GM19438 (cell line): ENCODE measurements around the gene DOK4.

Source experiments
- ATAC-seq: cut with Tn5 transposase; IDR thresholded peaks from one replicate; pipeline ENCODE4 v1.9.1; 2021; ENCODE audit warnings: low read depth; ENCODE audit not compliant: unreplicated experiment

The DOK4 gene

DNA sequence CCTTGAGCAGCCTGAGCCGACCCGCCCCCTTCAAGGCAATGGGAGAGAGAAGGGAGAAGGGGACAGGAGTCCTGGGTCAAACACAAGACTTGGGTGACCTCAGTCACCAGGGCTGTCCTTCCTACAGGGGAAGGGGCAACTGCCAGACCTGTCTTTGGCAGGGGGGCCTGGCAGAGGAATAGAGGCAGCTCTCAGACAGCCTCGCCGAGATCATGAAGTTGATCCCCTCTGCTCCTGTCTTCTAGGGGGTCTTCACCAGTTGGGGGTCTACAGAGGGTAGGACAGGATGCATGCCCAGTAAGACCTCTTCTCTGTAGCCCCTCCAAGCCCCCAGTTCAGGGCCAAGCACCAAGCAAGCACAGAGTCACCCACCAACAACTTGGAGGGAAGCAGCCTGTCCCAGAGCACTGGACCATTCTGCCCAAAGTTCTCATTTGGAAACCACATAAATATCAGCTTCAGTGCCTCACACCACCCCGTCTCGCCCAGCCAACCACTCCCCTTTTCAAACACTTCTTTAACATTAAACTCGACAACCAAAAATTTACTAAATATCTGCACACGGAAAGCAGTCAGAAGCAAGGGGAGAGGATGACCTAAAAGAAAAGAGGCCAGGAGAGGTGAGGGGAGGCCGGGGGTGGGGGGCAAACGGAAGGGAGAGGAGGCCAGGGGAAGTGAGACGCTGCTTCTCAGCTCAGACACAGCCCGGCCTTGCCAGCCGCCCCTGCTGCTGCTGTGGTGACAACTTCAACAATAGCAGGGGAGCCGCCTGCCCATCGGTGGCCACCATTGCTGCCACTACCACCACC, 7.7 kb downstream of the DOK4 start:
- ATAC-seq = no peak

DNA sequence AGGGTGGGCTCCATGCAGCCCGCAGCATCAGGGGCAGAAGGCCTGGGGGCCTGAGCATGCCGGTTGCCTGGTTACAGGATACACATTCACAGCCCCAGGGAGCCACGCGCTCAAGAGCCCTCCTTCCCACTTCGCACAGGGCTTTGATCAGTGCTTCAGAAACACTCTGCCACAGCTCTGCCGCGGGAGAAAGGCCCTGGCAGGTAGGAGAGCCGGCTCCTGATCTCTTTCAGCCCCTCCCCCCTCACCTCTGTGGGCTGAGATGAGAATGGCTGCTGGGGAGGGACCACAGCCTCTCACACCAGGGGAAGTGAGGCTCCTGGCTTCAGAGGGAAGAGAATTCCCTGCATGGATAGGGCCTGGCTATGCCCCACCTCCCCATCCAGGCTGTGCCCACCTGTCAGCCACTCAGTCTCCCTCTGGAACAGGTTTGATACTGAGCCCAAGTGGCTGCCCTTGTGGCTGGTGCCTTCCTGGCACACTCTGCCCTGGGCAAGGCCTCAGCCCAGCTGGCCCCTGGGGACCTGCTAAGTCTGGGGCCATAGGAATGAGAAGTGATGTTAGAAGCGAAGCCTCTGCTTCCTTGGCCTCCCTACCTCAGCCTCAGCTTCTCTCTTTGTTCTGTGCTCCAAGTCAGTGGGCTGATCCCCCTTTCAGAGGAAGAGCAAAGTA, 8.6 kb downstream of the DOK4 start:
- ATAC-seq = no peak

DNA sequence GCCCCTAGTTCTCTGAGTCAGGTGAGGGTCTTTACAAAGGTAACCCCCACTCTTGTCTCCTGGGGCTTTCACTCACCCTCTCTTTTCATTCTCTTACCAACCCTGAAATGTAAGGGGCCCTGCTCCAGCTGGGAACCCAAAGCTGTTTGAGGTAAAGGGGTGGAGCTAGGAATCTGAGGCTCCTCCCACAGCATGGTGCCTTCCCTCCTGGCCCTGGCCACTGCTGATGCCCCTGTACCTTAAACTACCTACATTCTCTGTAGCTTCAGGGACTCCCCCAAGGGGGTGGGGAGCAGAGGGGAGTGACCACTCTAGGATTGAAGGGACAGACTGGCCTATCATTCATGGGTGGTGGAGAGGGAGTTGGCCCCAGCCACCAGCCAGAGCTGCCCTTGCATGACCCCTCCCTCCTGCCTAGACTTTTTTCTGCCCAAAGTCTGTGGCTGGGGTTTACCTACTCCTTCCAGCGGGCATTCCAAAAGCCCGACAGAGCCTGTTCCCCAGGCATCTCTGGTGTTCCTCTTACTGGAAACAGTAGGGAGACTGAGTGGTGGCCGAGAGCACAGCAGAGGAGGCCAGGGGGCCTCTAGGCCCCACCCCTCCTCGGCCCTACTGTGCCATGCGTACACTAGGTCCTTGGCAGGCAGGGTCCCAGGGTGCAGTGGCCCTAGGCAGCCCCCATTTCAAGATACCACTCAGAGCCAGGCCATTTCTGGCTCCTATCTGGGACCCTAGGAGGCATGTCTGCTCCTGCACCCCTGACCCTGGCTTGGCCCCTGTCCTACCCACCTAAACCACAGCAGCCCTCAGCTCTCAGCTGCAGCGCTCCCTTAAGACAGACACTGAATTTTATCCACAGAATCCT, 9.5 kb downstream of the DOK4 start:
- ATAC-seq = no peak

DNA sequence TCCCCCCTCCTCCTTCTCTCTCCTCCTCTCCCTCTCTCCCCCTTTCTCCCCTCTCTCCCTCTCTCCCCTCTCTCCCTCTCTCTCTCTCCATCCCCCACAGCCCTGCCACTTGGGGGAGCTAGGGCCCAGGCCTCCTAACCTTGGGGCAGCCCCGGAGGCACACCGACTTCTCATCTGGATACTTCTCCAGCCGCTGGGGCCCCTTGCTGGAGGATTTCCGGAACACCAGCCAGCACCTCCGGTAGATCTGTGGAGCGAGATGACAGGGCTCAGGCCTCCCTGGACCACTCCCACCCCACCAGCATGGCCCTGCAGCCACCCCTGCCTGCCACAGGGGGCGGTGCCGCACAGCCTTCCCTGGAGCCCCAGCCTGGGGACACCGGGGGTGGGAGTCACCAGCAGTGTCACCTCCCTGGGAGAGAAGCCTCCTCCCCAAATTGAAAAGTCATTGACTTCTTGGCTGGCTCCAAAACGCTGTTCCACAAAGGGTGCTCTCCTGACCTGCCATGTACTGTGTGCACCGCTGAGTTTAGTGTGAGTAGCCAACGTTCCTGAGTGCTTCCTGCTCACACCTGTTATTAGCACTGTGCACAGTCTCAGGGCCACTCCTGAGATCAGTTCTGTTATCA, 10.5 kb downstream of the DOK4 start:
- peak; percentile 95 for ATAC-seq

DNA sequence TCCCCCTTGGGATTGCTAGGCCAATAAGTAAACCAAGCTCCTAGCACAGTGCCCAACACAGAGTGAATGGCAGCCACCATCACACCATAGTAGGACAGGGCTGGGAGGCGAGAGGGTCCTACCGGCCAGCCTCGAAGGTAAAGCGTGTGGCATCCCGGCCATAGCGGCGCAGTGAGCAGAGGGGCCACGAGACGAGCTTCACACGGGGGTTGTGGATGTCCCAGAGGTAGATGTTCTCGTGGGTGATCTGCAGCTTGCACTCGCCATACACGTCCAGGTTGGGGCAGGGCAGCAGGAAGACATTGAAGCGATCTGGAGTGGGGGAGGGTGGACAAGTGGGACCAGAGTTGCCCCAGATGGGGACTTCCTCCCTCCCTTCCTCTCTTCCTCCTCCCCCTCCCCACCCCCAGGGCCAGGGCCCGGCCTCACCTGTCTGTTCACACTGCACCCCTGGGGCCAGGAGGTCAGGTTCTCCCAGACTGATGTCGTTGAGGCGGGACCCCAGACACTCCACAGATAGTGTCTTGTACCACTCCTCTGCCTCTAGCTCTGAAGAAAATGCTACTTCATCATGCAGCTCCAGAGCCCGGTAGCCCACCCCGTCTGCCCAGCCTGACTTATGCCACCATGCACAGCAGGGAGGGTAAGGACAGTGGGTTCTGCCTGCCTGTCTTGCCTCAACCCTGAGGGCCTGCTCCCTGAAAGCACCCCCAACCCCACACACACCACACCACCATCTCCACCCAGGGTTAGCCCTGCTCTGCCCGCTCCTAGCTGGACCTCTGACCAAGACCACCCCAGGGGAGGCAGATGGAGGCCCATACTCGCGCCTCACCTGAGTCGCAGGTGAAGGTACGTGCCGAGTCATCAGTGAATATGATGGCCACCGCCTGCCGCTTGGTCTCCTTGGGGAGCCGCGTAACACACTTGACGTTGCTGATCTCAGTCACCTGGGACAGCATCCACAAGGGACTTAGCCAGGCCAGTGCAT, 11.3 kb downstream of the DOK4 start:
- no peak for ATAC-seq

DNA sequence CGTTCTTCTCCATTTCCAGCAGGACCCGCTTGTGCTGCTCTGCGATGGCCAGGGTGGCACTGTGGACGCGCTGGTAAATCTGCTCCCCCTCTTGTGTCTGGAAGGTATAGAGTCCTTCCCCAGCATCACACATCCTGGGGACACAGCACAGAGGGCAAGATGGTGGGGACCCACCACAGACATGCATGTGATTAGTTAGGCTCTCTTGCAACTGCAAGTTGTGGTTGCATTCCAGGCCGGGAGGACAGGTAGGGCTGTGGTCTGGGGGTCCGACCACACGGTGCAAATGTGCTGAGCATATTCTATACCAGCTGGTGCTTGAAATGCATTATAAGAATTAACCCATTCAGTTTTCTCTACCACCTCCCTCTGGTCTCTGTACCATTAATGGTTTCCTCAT, 12.4 kb downstream of the DOK4 start:
- ATAC-seq = no peak

DNA sequence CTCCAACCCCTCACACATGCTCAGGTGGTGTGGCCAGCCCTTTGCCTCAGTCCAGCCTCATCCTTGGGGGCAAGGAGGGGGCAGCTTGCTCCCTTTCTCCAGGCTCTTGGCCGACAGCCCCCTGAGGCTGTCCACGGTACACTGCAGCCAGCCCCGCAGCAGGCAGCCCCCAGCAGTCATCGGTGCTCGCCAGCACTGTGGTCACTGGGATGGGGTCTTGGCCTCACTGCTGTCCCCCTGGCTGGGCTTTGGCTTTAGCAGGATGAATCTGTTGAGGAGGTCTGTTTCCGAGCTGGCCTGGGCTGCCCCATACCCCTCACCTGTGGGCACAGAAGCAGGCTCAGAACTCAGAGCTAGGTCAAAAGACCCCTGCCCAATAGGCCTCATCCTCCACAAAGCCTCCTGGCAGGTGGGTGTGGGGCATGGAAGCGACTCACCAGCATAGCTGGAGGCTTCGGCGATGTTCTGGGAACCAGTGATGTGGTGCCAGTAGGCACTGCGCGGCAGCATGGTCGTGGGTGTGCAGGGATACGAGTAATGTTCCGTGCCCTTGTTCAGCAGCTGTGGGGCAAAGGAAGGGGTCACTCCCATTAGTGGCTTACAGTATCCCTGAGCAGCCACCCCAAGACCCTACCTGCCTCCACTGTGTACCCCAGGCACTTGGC, 13.0 kb downstream of the DOK4 start:
- ATAC-seq = no peak

DNA sequence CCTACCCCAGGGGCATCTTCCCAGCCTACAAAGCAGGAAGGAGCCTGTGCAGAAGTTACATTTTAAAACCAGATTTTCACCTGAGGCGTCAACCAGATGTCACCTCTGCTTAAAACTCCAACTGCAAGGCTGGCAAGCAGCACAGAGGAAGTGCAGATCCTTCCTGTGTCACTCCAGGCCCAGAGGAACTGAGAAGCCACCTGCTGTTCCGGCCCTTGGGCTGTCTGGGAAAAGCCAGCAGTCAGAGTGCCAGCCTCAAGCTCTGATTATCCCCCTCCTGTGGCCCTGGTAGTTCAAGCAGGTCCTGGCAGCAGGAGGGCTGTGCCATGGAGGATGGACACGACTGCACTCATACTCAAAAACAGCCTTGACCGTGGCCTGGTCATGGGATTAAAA, 13.6 kb downstream of the DOK4 start:
- ATAC-seq = no peak

DNA sequence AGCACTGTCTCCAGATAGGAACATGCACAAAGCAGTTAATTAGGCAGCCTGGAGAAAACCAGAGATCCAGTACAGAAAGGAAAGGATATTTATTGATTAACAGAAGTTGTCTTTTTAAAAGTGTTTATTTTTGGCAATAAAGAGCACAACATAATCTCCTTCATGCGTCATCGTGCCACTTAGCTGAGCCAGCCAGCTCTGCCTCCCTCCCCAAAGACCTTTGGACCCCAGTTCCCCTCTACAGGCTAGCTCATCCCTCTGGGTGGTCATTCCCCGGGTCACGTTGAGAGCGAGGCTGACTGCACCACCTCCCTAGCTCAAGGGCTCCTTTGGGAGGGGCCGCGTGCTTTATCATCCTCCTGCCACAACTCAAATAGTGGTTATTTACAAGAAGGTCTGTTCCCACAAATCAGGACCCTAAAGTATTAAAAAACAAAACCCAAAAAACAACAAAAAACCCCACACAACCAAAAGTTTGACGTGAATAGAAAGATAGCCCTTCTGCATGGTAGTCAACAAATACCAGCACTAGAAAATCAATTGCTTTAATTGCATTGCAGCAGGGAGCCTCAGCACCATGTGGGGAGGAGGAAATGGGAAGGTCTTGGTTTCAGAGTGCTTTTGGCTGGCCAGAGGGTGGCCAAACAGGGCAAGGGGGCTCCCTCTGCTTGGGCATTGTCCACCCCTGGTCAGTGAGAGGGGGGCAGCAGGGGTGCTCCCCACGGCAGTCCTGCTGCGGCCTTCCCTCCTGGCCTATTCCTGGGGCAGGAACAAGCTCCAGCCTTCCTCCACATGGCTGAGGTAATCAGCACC, 14.2 kb downstream of the DOK4 start:
- ATAC-seq = no peak

DNA sequence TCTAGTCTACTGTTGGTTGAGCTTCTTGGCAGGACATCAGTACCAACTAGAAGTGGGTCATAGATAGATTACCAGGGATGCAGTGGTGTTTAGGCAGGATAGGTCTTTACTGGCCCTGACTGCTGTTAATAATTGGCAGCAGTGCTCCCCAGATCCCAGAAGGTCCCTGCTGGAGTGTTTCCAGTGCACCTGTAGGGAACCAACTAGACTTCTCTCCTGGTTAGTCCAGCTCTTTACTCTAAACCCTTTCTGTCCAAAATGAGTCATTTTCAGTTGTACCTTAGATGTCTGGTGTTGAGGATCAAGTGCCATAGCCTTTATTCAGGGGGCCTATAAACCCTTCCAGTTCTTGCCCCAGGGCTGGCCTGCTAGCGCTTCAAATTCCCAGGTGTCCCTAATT, 15.1 kb downstream of the DOK4 start:
- no peak for ATAC-seq

DNA sequence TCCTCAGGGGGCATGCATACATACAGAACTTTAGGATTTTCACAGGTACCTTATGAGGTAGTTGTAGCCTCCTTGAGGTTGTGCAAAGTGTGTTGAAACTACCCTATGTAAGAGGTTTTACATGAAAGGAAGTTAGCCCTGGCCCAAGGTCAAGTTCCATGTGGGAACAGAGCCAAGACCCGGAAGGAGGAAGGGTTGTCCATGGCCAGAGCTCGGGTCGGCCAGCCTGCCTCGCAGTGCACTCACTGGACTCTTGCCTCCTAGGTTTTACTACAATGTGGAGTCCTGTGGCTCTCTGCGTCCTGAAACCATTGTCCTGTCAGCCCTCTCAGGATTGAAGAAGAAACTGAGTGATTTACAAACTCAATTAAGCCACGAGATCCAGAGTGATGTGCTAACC, 15.6 kb downstream of the DOK4 start:
- ATAC-seq = no peak

DNA sequence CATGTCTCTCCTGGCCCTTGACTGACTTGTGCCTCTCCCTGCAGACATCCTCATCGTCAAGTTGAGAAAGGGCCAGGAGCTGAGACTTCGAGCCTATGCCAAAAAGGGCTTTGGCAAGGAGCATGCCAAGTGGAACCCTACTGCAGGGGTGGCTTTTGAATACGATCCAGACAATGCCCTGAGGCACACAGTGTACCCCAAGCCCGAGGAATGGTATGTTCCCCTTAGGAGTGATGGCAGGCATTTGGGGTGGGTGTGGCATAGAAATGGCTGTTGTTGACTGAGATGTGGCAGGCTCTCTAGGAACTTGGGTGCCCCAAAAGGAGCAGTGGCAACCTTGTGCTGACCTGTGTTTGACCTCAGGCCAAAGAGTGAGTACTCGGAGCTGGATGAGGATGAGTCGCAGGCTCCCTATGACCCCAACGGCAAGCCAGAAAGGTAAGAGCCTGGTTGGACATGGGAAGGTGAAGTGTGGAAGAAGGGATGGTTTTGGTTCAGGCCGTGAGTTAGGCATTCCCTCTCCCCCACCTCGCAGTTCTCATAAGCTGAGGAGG, 16.3 kb downstream of the DOK4 start:
- ATAC-seq = no peak

DNA sequence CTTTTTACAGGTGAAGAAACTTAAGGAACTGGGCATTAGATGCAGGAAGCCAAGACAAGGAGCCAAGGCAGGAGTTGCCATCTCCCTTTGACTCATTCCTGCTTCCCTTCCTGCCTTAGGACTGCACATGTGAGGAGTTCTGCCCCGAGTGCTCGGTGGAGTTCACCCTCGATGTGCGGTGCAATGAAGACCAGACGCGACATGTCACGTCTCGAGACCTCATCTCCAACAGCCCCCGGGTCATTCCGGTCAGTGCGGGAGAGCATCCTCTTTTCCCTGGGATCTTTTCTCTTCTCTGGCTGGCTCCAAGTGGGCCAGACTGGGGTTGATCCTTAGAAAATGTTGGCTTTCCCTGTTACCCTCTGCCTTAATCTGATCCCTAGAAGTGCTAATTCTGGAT, 17.2 kb downstream of the DOK4 start:
- no peak for ATAC-seq

DNA sequence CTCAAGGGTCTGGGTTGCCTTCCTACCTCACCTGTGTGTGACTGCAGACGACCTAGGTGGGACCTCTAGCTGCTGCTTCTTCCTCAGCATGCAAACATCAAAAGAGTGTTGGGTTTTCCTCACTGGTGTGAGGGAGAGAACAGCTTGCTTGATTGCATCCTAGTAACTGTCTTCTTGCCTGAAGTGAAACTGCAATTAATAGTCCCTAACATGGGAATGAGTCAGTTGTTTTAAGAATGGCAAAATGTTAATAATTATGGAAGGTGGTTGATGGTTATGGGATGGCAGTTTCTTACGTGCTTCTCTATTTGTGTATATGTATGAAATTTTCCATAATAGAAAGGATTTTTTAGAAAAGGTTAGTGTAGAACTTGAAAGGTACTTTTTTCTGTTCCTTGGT, 17.9 kb downstream of the DOK4 start:
- ATAC-seq = no peak

DNA sequence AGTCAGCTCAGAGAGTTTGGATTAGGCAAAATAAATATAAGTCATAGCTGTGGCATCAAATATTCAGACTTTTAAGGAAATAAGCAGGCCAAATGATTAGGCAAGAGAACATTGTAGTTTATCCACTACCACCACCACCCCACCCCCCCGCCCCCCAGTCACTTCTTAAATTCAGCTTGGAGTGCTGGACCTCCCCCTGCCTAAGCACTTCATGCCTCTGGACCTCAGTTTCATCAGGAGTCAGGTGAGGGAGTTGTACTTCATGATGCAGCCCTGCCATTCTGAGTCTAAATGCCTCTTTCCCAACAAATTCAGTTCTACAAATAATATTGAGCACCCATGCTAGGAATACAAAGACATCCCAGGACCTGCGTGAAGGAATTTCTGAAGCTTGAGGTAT, 21.8 kb downstream of the DOK4 start:
- no peak for ATAC-seq

DNA sequence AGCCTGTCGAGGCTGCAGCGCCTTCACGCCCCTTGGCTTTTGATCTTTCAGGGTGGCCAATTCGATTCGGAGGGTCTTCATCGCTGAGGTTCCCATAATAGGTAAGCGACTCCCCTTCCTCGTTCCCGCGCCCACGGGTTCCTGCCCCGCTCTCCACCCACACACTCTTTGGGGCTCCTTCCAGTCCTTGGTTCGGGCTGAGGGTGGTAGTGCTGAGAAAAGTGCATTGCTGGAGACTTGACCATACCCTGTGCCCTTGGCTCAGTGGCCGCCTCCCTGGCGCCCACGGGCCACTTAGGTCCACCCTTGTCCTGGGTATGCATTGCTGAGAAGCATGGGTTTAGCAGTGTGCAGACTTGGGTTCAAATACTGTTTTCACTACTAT, 23.3 kb downstream of the DOK4 start:
- no peak for ATAC-seq

DNA sequence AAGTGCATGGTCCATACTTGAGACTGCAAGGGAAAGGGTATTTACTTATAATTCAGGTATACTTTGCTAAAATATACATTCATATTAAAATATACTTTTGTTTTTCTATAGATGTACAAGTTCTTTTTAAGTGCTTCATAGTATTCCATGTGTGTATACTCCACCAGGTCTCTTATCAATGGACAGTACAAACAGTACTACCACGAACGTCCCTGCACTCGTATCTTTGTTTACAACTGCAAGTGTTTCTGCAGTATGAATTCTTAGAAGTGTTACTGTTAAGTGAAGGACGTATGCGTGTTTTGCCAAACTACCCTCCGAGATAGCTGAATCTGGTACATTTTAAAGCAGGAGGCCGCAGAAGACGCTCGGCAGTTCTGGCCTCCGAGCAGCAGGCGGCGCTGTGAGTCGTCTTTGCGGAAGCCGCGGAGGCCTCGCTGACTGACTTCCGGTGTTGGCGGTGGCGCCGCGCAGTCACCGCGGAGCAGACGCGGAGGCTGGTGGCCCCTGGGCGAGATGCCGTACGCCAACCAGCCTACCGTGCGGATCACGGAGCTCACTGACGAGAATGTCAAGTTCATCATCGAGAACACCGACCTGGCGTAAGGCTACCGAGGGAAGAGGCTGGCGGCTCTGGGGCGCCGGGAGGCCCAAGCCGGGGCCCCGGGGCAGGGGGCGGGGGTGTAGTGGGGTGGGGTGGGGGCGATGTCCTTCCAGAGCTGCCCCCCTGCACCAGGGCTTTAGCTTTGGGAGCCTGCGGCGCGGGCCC, 23.9 kb downstream of the DOK4 start, which contains the start of gene POLR2C:
TSS of gene POLR2C (plus strand) at position 471 of the 769 bp plus-strand sequence. CDS start at position 517, 46 bp downstream.
- ATAC-seq = peak; percentile 87
